K562 (cell line): ENCODE results near the gene CLCNKA. TPM values are rescaled to one million over a fixed set of nuclear protein-coding genes. Genes with fewer than 3 reads are reported as not detected.
A peak's percentile ranks its signal among the peaks of the same experiment; 100 is the strongest.

Source experiments
- CBX3 ChIP-seq, 2 experiments: IDR thresholded peaks; 1 replicate in 1 of 2; 2 replicates in 1 of 2; pipeline ENCODE4 v1.6.1; 2012; ENCODE audit warnings: inconsistent platforms in 2 of 2, low read length in 2 of 2, borderline replicate concordance in 1 of 2, control low read depth in 1 of 2
- EGR1 ChIP-seq: fragments of 450-650 bp; conservative IDR thresholded peaks from 2 replicates; pipeline ENCODE4 v1.6.1; 2017; ENCODE audit warnings: mild to moderate bottlenecking
- NR0B1 ChIP-seq: fragments of 450-650 bp; IDR thresholded peaks from one replicate; pipeline ENCODE4 v1.6.1; 2018; ENCODE audit warnings: mild to moderate bottlenecking, moderate library complexity; ENCODE audit not compliant: partially characterized antibody
- RBM22 ChIP-seq: fragments of 200-400 bp; formaldehyde crosslinking; IDR thresholded peaks from 2 replicates; pipeline ENCODE4 v1.6.1; 2018; ENCODE audit warnings: low read length, low read depth; ENCODE audit not compliant: poor library complexity, severe bottlenecking
- TGIF2 ChIP-seq: sonication (generic); formaldehyde crosslinking; IDR thresholded peaks from 2 replicates; pipeline ENCODE4 v1.8.1; 2022; ENCODE audit warnings: mild to moderate bottlenecking, missing genetic modification reagents, moderate library complexity
- ZNF24 ChIP-seq: fragments of 450-650 bp; IDR thresholded peaks from 2 replicates; pipeline ENCODE4 v1.6.1; 2016
- ZNF445 ChIP-seq: fragments of 250-450 bp; sonication (Bioruptor Pico); IDR thresholded peaks from 2 replicates; pipeline ENCODE4 v1.4.0; 2020; ENCODE audit warnings: low read depth, mild to moderate bottlenecking, moderate library complexity
- polyA plus RNA-seq, 8 experiments: library from polyadenylated mRNA; depleted of rRNA in 4 of 8; stranded (reverse) in 5 of 8; unstranded in 3 of 8; fragments of >200 nt; fragmentation: Nextera tagmentation in 2 of 8; fragmentation: Illumina TruSeq in 1 of 8; extraction: Ambion mirVana in 2 of 8; extraction: Trizol in 1 of 8; gene quantifications; 2 replicates each; pipeline versions ENCODE4 v1.2.1 to v1.2.3, GENCODE V29; 2011 to 2014; ENCODE audit warnings: inconsistent platforms in 1 of 8, missing spikeins in 1 of 8
- total RNA-seq, 7 experiments: library from RNA; depleted of rRNA in 6 of 7; stranded (reverse); fragments of >200 nt in 6 of 7; fragmentation: Illumina TruSeq in 2 of 7; extraction: Trizol in 2 of 7; gene quantifications; 2 replicates each; pipeline versions ENCODE4 v1.2.1 to v1.2.3, GENCODE V29; 2011 to 2021; ENCODE audit warnings: low replicate concordance in 1 of 7
- TF ChIP-seq, protein P1 (sequence below): fragments of 450-650 bp; IDR thresholded peaks from 2 replicates; pipeline ENCODE4 v1.6.1; 2017; ENCODE audit warnings: mild to moderate bottlenecking, moderate library complexity
- TF ChIP-seq, protein P2 (sequence below): IDR thresholded peaks from 2 replicates; pipeline ENCODE4 v1.6.1; 2016; ENCODE audit warnings: missing genetic modification characterization, missing compliant biosample characterization
- TF ChIP-seq, protein P3 (sequence below): fragments of 250-450 bp; sonication (Bioruptor Pico); IDR thresholded peaks from 2 replicates; pipeline ENCODE4 v1.8.0; 2022; ENCODE audit warnings: inconsistent platforms
- TF ChIP-seq, protein P4 (sequence below), 2 experiments: fragments of 450-650 bp in 1 of 2; sonication (generic) in 1 of 2; formaldehyde crosslinking in 1 of 2; IDR thresholded peaks; 2 replicates each; pipeline versions ENCODE4 v1.7.1 to v1.9.0; 2016 to 2022; ENCODE audit warnings: inconsistent platforms in 1 of 2, mild to moderate bottlenecking in 1 of 2, missing genetic modification reagents in 1 of 2

Gene CLCNKA
- total and polyA plus RNA-seq, 9 of the 15 experiments (the other 6 are each of a cell fraction or from before 2014, with no cell fraction given), result 0.03 to 0.37 (median 0.10) TPM; not detected in 3

- TF ChIP-seq CBX3 (IDR thresholded peaks at IDR 0.05; ENCODE audit: borderline replicate concordance in 1 of 2, low read length in 2 of 2) (0 out of 3 replicates have a peak, but pooled peaks of 1 of the 2 experiments have one; percentile 68), NR0B1 (no peak), RBM22 (no peak), TGIF2 (CRISPR knock-in tag) (no peak), EGR1 (peak; percentile 90), ZNF24 (peak; percentile 19; the same call in 1 of the 2 replicates), ZNF445 (CRISPR knock-in tag) (no peak)
- TF ChIP-seq, protein P1, sequence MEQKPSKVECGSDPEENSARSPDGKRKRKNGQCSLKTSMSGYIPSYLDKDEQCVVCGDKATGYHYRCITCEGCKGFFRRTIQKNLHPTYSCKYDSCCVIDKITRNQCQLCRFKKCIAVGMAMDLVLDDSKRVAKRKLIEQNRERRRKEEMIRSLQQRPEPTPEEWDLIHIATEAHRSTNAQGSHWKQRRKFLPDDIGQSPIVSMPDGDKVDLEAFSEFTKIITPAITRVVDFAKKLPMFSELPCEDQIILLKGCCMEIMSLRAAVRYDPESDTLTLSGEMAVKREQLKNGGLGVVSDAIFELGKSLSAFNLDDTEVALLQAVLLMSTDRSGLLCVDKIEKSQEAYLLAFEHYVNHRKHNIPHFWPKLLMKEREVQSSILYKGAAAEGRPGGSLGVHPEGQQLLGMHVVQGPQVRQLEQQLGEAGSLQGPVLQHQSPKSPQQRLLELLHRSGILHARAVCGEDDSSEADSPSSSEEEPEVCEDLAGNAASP, result no peak
- TF ChIP-seq, protein P2, sequence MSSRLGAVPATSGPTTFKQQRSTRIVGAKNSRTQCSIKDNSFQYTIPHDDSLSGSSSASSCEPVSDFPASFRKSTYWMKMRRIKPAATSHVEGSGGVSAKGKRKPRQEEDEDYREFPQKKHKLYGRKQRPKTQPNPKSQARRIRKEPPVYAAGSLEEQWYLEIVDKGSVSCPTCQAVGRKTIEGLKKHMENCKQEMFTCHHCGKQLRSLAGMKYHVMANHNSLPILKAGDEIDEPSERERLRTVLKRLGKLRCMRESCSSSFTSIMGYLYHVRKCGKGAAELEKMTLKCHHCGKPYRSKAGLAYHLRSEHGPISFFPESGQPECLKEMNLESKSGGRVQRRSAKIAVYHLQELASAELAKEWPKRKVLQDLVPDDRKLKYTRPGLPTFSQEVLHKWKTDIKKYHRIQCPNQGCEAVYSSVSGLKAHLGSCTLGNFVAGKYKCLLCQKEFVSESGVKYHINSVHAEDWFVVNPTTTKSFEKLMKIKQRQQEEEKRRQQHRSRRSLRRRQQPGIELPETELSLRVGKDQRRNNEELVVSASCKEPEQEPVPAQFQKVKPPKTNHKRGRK (tag), result no peak
- TF ChIP-seq, protein P3, sequence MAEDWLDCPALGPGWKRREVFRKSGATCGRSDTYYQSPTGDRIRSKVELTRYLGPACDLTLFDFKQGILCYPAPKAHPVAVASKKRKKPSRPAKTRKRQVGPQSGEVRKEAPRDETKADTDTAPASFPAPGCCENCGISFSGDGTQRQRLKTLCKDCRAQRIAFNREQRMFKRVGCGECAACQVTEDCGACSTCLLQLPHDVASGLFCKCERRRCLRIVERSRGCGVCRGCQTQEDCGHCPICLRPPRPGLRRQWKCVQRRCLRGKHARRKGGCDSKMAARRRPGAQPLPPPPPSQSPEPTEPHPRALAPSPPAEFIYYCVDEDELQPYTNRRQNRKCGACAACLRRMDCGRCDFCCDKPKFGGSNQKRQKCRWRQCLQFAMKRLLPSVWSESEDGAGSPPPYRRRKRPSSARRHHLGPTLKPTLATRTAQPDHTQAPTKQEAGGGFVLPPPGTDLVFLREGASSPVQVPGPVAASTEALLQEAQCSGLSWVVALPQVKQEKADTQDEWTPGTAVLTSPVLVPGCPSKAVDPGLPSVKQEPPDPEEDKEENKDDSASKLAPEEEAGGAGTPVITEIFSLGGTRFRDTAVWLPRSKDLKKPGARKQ (CRISPR knock-in tag), result no peak
- TF ChIP-seq, protein P4, sequence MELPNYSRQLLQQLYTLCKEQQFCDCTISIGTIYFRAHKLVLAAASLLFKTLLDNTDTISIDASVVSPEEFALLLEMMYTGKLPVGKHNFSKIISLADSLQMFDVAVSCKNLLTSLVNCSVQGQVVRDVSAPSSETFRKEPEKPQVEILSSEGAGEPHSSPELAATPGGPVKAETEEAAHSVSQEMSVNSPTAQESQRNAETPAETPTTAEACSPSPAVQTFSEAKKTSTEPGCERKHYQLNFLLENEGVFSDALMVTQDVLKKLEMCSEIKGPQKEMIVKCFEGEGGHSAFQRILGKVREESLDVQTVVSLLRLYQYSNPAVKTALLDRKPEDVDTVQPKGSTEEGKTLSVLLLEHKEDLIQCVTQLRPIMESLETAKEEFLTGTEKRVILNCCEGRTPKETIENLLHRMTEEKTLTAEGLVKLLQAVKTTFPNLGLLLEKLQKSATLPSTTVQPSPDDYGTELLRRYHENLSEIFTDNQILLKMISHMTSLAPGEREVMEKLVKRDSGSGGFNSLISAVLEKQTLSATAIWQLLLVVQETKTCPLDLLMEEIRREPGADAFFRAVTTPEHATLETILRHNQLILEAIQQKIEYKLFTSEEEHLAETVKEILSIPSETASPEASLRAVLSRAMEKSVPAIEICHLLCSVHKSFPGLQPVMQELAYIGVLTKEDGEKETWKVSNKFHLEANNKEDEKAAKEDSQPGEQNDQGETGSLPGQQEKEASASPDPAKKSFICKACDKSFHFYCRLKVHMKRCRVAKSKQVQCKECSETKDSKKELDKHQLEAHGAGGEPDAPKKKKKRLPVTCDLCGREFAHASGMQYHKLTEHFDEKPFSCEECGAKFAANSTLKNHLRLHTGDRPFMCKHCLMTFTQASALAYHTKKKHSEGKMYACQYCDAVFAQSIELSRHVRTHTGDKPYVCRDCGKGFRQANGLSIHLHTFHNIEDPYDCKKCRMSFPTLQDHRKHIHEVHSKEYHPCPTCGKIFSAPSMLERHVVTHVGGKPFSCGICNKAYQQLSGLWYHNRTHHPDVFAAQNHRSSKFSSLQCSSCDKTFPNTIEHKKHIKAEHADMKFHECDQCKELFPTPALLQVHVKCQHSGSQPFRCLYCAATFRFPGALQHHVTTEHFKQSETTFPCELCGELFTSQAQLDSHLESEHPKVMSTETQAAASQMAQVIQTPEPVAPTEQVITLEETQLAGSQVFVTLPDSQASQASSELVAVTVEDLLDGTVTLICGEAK (IDR thresholded peaks at IDR 0.05), result no peak
- TF ChIP-seq, protein P4 (CRISPR knock-in tag; IDR thresholded peaks at IDR 0.05), result no peak
Measured at GRCh38 chr1:16032388-16033102, 10.7 kb downstream of the CLCNKA start (continued).
